Chondrocyte (in vitro differentiated cells): ENCODE results near the gene PAPSS1. TPM values are rescaled to one million over a fixed set of nuclear protein-coding genes. Genes with fewer than 3 reads are reported as not detected.
"Not testable (repeated sequence)": the region's sequence is repeated elsewhere in the genome, so short reads cannot be mapped to it uniquely, and the experiment has no call there.

Experiments
- DNase-seq: peaks from one replicate; pipeline ENCODE4 v3.0.0; 2021; ENCODE audit warnings: mixed read lengths, low spot score
- H3K27ac Mint-ChIP-seq: one replicate; pipeline ENCODE4 v1.8.0; 2021; ENCODE audit warnings: mild to moderate bottlenecking, moderate library complexity, mixed read lengths; ENCODE audit not compliant: unreplicated experiment
- H3K27me3 Mint-ChIP-seq: 2 replicates; pipeline ENCODE4 v1.8.0; 2021; ENCODE audit warnings: low read depth, mixed read lengths
- H3K36me3 Mint-ChIP-seq: 2 replicates; pipeline ENCODE4 v1.8.0; 2021; ENCODE audit warnings: low read depth, mixed read lengths
- H3K4me1 Mint-ChIP-seq: 2 replicates; pipeline ENCODE4 v1.8.0; 2021; ENCODE audit warnings: low read depth, mild to moderate bottlenecking, mixed read lengths
- H3K4me3 Mint-ChIP-seq: one replicate; pipeline ENCODE4 v1.8.0; 2021; ENCODE audit warnings: mild to moderate bottlenecking, moderate library complexity, mixed read lengths; ENCODE audit not compliant: unreplicated experiment
- H3K9me3 Mint-ChIP-seq: 2 replicates; pipeline ENCODE4 v1.8.0; 2021; ENCODE audit warnings: low read depth, mixed read lengths
- CTCF ChIP-seq: fragments of 200-600 bp; sonication (generic); IDR thresholded peaks from 2 replicates; pipeline ENCODE4 v1.5.0; 2021; ENCODE audit warnings: antibody characterized with exemption, mild to moderate bottlenecking, moderate library complexity
- total RNA-seq: library from RNA; stranded (reverse); gene quantifications from 3 replicates; pipeline ENCODE4 v1.2.1, GENCODE V29; 2021

The PAPSS1 gene
- total RNA-seq, 1 donor from 2014 or later, result 105 TPM

DNA sequence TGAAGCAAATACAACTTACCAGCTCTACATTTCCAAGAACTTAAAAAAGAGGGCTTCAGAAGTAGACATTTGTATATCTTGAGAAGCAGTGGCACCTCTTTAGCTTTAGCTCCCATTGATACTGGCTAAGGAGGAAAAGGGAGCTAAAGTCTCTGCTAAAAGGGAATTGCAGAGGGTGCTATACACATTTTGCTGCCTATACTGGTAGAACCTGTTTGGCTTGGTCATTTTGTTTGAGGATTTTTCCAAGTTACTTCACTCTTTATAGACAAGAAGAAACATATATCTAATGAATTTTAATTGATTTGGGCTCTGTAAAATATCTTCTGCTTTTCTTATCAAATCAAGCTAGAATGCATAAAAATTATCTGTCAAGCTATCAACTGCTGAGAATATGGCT is 11.8 kb downstream of the PAPSS1 start:
- H3K27ac Mint-ChIP-seq, result no peak overlapping the region
- peaks cover 23% of the 10 kb centered on the region for H3K9me3 Mint-ChIP-seq
- TF ChIP-seq CTCF, result no peak
- H3K4me3 Mint-ChIP-seq, result no peak overlapping the region
- no peak for DNase-seq
- H3K4me1 Mint-ChIP-seq, result peaks cover 27% of the 10 kb centered on the region
- no peaks in the 10 kb centered on the region for H3K27me3 Mint-ChIP-seq
- peaks cover 21% of the 10 kb centered on the region for H3K36me3 Mint-ChIP-seq

DNA sequence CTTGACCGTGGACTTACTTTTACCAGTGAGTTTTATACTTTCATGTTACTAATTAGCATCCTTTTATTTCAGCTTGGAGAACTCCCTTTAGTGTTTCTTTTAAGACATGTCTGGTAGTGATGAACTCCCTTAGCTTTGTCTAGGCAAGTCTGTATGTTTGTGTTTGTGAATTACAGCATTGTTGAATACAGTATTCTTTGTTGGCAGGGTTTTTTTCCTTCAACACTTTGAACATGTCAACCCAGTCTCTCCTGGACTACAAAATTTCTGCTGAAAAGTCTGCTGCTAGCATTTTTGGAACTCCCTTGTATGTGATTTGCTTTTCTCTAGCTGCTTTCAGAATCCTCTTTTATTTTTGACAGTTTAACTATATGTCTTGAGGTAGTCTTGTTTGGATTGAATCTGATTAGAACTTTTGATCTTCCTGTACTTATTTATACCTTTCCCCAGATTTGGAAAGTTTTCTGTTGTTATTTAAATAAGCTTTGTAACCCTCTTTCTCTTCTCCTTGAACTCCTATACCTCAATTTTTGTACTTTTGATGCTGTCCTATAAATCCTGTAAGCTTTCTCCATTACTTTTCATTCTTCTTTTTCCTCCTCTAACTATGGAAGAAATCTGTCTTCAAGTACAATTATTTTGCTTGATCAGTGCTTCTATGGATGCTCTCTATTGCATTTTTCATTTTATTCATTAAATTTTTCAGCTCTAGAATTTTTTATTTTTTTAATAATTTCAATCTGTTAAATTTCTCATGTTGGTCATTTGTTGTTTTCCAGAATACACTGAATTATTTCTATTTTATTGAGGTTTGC is 14.1 kb downstream of the PAPSS1 start:
- Mint-ChIP-seq H3K9me3 (peaks cover 33% of the 10 kb centered on the region), H3K36me3 (peaks cover 21% of the 10 kb centered on the region), H3K4me3 (no peak overlapping the region), H3K27me3 (no peaks in the 10 kb centered on the region), H3K27ac (no peak overlapping the region), H3K4me1 (peaks cover 33% of the 10 kb centered on the region)
- DNase-seq, result no peak
- TF ChIP-seq CTCF, result no peak

DNA sequence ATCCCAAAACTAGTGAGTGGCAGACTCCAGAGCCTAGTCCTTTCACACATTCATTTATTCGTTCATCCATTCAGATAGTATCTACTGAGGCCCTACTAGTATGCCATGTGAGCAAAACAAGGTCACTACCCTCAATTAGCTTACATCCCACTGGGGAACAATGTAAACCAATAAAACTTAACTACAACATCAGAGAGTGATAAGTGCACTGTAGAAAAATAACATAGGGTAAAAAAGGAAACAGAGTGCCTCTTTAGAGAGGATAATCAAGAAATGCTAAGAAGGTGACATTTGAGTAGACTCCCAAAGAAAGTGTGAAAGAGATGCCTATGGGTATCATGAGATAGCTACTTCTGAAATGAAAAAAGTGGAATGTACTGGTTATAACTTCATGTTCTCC is 18.5 kb downstream of the PAPSS1 start:
- peaks cover 36% of the 10 kb centered on the region for H3K4me1 Mint-ChIP-seq
- DNase-seq, result no peak
- peaks cover 23% of the 10 kb centered on the region for H3K36me3 Mint-ChIP-seq
- no peak for TF ChIP-seq CTCF
- H3K27me3 Mint-ChIP-seq, result no peaks in the 10 kb centered on the region
- peaks cover 33% of the 10 kb centered on the region for H3K9me3 Mint-ChIP-seq
- no peak overlapping the region for H3K4me3 Mint-ChIP-seq
- peak overlapping the region; percentile 27 for H3K27ac Mint-ChIP-seq

DNA sequence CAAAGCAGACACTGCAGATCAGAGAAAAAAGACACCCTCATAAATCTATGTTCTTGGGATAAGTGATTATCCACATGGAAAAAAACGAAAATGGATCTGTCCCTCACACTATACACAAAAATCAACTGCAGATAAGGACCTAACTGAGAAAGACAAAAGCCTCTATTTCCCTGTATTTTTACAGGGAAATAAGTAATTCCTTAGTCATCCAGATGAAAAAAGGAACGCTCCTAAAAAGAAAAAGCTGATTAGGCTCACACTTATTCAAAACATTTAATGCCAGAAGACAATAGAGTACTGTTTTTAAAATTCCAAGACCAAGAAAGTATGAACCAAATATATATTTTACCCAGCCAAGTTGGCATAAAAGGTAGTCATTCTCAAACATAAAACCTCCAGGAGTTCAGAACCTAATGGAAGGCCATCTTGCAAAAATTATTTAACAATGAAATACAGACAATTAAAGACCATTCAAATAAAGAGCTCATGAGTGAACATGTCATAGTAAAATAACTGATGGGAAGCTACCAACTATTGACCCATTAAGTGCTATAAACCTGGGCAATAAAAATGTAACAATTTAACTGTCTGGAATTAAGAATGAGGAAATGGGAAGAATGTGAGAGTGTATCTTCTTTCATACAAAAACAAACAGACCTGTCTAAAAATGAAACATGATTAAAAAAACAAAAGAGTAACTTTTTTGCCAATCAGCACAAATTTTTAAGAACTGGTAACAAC is 20.4 kb downstream of the PAPSS1 start:
- no peak for TF ChIP-seq CTCF
- Mint-ChIP-seq H3K27me3 (no peaks in the 10 kb centered on the region), H3K36me3 (peaks cover 18% of the 10 kb centered on the region), H3K27ac (peak overlapping the region; percentile 72), H3K4me3 (no peak overlapping the region), H3K9me3 (peaks cover 20% of the 10 kb centered on the region), H3K4me1 (peaks cover 39% of the 10 kb centered on the region)
- DNase-seq, result no peak

GRCh38 chr4:107696187-107696586 is 23.8 kb downstream of the PAPSS1 start:
- H3K4me3 Mint-ChIP-seq, H3K27ac Mint-ChIP-seq, DNase-seq, H3K27me3 Mint-ChIP-seq, H3K9me3 Mint-ChIP-seq: not testable (repeated sequence)
- peaks cover 27% of the 10 kb centered on the region for H3K36me3 Mint-ChIP-seq
- peaks cover 30% of the 10 kb centered on the region for H3K4me1 Mint-ChIP-seq
